HG03064 (cell line): ENCODE data around the gene MAP2K6.

Source experiments
- ATAC-seq: cut with Tn5 transposase; IDR thresholded peaks from one replicate; pipeline ENCODE4 v1.9.1; 2021; ENCODE audit warnings: low read depth; ENCODE audit not compliant: unreplicated experiment

The MAP2K6 gene

GRCh38 chr17:69485901-69486643 lies 71.6 kb downstream of the MAP2K6 start:
- ATAC-seq = no peak

GRCh38 chr17:69486779-69487637 lies 72.5 kb downstream of the MAP2K6 start:
- no peak for ATAC-seq

GRCh38 chr17:69489313-69489712 lies 74.8 kb downstream of the MAP2K6 start:
- no peak for ATAC-seq

GRCh38 chr17:69492410-69493071 lies 78.0 kb downstream of the MAP2K6 start:
- ATAC-seq = no peak

GRCh38 chr17:69495787-69496186 lies 81.3 kb downstream of the MAP2K6 start:
- no peak for ATAC-seq

- ATAC-seq = no peak
These were observed 82.7 kb downstream of the MAP2K6 start for GRCh38 chr17:69497161-69497560.

- no peak for ATAC-seq
These were observed 84.8 kb downstream of the MAP2K6 start for GRCh38 chr17:69499318-69499717.

GRCh38 chr17:69500911-69501429 lies 86.5 kb downstream of the MAP2K6 start:
- ATAC-seq = no peak

GRCh38 chr17:69501591-69502468 lies 87.3 kb downstream of the MAP2K6 start:
- ATAC-seq = peak; percentile 47

GRCh38 chr17:69503711-69504110 lies 89.2 kb downstream of the MAP2K6 start:
- ATAC-seq = peak; percentile 82

GRCh38 chr17:69505740-69506139 lies 91.2 kb downstream of the MAP2K6 start:
- ATAC-seq = no peak

- no peak for ATAC-seq
These were observed 92.0 kb downstream of the MAP2K6 start for GRCh38 chr17:69506489-69506888.

- no peak for ATAC-seq
These were observed 94.3 kb downstream of the MAP2K6 start for GRCh38 chr17:69508814-69509213.

GRCh38 chr17:69511250-69511649 lies 96.8 kb downstream of the MAP2K6 start:
- ATAC-seq = no peak

GRCh38 chr17:69512946-69513345 lies 98.4 kb downstream of the MAP2K6 start:
- no peak for ATAC-seq

GRCh38 chr17:69516225-69516624 lies 101.7 kb downstream of the MAP2K6 start:
- ATAC-seq = peak; percentile 6

GRCh38 chr17:69516911-69517310 lies 102.4 kb downstream of the MAP2K6 start:
- peak; percentile 95 for ATAC-seq

- no peak for ATAC-seq
These were observed 104.5 kb downstream of the MAP2K6 start for GRCh38 chr17:69518951-69519350.

- ATAC-seq = no peak
These were observed 108.9 kb downstream of the MAP2K6 start for GRCh38 chr17:69523244-69523861.

- ATAC-seq = no peak
These were observed 110.4 kb downstream of the MAP2K6 start for GRCh38 chr17:69524854-69525253.
